ENCODE measurements around the gene IL6.

- TF ChIP-seq YY1 (IDR thresholded peaks at IDR 0.05; ENCODE audit: insufficient read depth, insufficient read length) (no peak), ZNF274 (IDR thresholded peaks at IDR 0.05; ENCODE audit: low read depth, low read length) (no peak), SUZ12 (IDR thresholded peaks at IDR 0.05; ENCODE audit: extremely low read depth, insufficient read depth, insufficient read length) (no peak)
These were observed 6.8 kb downstream of the IL6 start for GRCh38 chr7:22733761-22734160.
